ENCODE measurements around the gene SCNN1B.

GRCh38 chr16:23379707-23380106 lies 77.6 kb downstream of the SCNN1B start:
- no peak for TF ChIP-seq CTCF (IDR thresholded peaks at IDR 0.05)
- no peak for TF ChIP-seq POLR2A (IDR thresholded peaks at IDR 0.05)
- no peak for TF ChIP-seq POLR2AphosphoS5 (IDR thresholded peaks at IDR 0.05)
